ENCODE data around the gene CLCNKA.
"Not testable (repeated sequence)": the region's sequence is repeated elsewhere in the genome, so short reads cannot be mapped to it uniquely, and the experiment has no call there.

Gene CLCNKA

GRCh38 chr1:16032388-16033102 lies 10.7 kb downstream of the CLCNKA start:
- Histone ChIP-seq H3K9ac (ENCODE audit: low read length) (no peak overlapping the region), H3K27me3 (ENCODE audit: low read depth, low read length) (0 out of 2 replicates have a peak, but pooled peaks cover 4% of the 10 kb centered on the region), H4K20me1 (ENCODE audit: insufficient read depth, low read length) (no peaks in the 10 kb centered on the region), H3K4me1 (ENCODE audit: low read length) (peaks cover 2% of the 10 kb centered on the region; the same call in 1 of the 2 replicates), H3K27ac (ENCODE audit: low read length) (no peak overlapping the region), H3K4me3 (ENCODE audit: low read length) (no peak overlapping the region), H3K4me2 (ENCODE audit: low read length) (no peak overlapping the region), H3K79me2 (ENCODE audit: low read length) (no peaks in the 10 kb centered on the region), H3K36me3 (replicated peaks; ENCODE audit: low read depth, low read length) (no peaks in the 10 kb centered on the region), H2AFZ (ENCODE audit: low read depth, low read length) (no peak overlapping the region), H3K9me3 (ENCODE audit: insufficient read depth, low read length) (no peaks in the 10 kb centered on the region)
- TF ChIP-seq EZH2phosphoT487 (IDR thresholded peaks at IDR 0.05; ENCODE audit: low read depth) = no peak
- TF ChIP-seq, protein P1, sequence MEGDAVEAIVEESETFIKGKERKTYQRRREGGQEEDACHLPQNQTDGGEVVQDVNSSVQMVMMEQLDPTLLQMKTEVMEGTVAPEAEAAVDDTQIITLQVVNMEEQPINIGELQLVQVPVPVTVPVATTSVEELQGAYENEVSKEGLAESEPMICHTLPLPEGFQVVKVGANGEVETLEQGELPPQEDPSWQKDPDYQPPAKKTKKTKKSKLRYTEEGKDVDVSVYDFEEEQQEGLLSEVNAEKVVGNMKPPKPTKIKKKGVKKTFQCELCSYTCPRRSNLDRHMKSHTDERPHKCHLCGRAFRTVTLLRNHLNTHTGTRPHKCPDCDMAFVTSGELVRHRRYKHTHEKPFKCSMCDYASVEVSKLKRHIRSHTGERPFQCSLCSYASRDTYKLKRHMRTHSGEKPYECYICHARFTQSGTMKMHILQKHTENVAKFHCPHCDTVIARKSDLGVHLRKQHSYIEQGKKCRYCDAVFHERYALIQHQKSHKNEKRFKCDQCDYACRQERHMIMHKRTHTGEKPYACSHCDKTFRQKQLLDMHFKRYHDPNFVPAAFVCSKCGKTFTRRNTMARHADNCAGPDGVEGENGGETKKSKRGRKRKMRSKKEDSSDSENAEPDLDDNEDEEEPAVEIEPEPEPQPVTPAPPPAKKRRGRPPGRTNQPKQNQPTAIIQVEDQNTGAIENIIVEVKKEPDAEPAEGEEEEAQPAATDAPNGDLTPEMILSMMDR (IDR thresholded peaks at IDR 0.05; ENCODE audit: low read depth, low read length) = peak; percentile 42

GRCh38 chr1:16033103-16033632 lies 11.3 kb downstream of the CLCNKA start:
- not testable (repeated sequence) for H3K4me3 ChIP-seq (ENCODE audit: low read length); H3K9me3 ChIP-seq (ENCODE audit: insufficient read depth, low read length); H3K9ac ChIP-seq (ENCODE audit: low read length); H2AFZ ChIP-seq (ENCODE audit: low read depth, low read length); H3K27ac ChIP-seq (ENCODE audit: low read length); H3K4me1 ChIP-seq (ENCODE audit: low read length); H3K4me2 ChIP-seq (ENCODE audit: low read length); H3K79me2 ChIP-seq (ENCODE audit: low read length); H3K27me3 ChIP-seq (ENCODE audit: low read depth, low read length); H4K20me1 ChIP-seq (ENCODE audit: insufficient read depth, low read length); H3K36me3 ChIP-seq (replicated peaks; ENCODE audit: low read depth, low read length)

- H3K4me2 ChIP-seq (ENCODE audit: low read length); H3K27ac ChIP-seq (ENCODE audit: low read length); H3K79me2 ChIP-seq (ENCODE audit: low read length); H3K4me3 ChIP-seq (ENCODE audit: low read length); H2AFZ ChIP-seq (ENCODE audit: low read depth, low read length); H3K4me1 ChIP-seq (ENCODE audit: low read length); H3K36me3 ChIP-seq (replicated peaks; ENCODE audit: low read depth, low read length); H3K9ac ChIP-seq (ENCODE audit: low read length); H4K20me1 ChIP-seq (ENCODE audit: insufficient read depth, low read length); H3K9me3 ChIP-seq (ENCODE audit: insufficient read depth, low read length); H3K27me3 ChIP-seq (ENCODE audit: low read depth, low read length): not testable (repeated sequence)
Observed at GRCh38 chr1:16036461-16036860, 14.6 kb downstream of the CLCNKA start.

DNA sequence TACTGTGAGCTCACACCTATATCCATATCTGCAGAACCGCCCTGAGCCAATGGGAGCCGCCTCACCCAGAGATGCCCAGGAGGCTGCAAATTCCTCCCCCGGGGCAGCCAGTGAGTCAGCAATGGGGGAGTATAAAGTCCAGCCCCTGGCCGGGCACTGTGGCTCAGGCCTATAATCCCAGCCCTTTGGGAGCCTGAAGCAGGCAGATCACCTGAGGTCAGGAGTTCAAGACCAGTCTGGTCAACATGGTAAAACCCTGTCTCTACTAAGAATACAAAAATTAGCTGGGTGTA lies 16.7 kb downstream of the CLCNKA start:
- Histone ChIP-seq H3K4me3 (ENCODE audit: low read length) (no peak overlapping the region), H4K20me1 (ENCODE audit: insufficient read depth, low read length) (no peaks in the 10 kb centered on the region), H3K9me3 (ENCODE audit: insufficient read depth, low read length) (no peaks in the 10 kb centered on the region), H3K4me2 (ENCODE audit: low read length) (no peak overlapping the region), H3K4me1 (ENCODE audit: low read length) (peaks cover 2% of the 10 kb centered on the region; the same call in 1 of the 2 replicates), H3K79me2 (ENCODE audit: low read length) (no peaks in the 10 kb centered on the region), H3K27ac (ENCODE audit: low read length) (no peak overlapping the region), H2AFZ (ENCODE audit: low read depth, low read length) (no peak overlapping the region), H3K27me3 (ENCODE audit: low read depth, low read length) (no peaks in the 10 kb centered on the region; the same call in 1 of the 2 replicates), H3K9ac (ENCODE audit: low read length) (no peak overlapping the region), H3K36me3 (replicated peaks; ENCODE audit: low read depth, low read length) (no peaks in the 10 kb centered on the region)
- no peak for TF ChIP-seq EZH2phosphoT487 (IDR thresholded peaks at IDR 0.05; ENCODE audit: low read depth)
- TF ChIP-seq, protein P1 (IDR thresholded peaks at IDR 0.05; ENCODE audit: low read depth, low read length) = no peak

DNA sequence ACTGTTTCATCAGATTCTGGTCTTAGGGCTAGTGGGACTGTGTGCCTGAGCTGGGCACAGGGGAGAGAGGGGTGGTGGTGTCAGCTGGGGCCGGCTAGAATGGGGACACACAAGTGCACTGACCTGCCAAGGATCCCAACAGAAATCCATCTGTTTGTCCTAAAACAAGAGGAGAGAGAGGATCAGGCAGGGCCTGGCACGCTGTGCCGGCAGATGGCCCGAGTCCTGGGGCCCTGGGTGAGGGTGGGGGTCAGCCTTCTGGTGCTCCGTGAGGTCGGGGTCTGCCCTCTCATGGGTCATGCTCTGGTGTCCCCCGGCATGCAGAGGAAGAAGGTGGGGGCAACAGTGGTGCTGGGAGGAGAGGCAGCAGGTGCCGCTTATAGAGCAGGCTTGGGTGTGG lies 18.0 kb downstream of the CLCNKA start:
- H3K9me3 ChIP-seq (ENCODE audit: insufficient read depth, low read length); H3K4me1 ChIP-seq (ENCODE audit: low read length); H3K9ac ChIP-seq (ENCODE audit: low read length); H3K36me3 ChIP-seq (replicated peaks; ENCODE audit: low read depth, low read length); H3K27me3 ChIP-seq (ENCODE audit: low read depth, low read length); H3K4me2 ChIP-seq (ENCODE audit: low read length); H2AFZ ChIP-seq (ENCODE audit: low read depth, low read length); H3K4me3 ChIP-seq (ENCODE audit: low read length); H3K27ac ChIP-seq (ENCODE audit: low read length); H3K79me2 ChIP-seq (ENCODE audit: low read length); H4K20me1 ChIP-seq (ENCODE audit: insufficient read depth, low read length): not testable (repeated sequence)

Measured in OCI-LY3 (cell line).